Measurements from ENCODE around the gene CALD1. TPM values are rescaled to one million over a fixed set of nuclear protein-coding genes. Genes with fewer than 3 reads are reported as not detected.

CALD1 gene
- total RNA-seq, 2 experiments from 2014 or later = 0.33 TPM; not detected in 1

- H3K27ac ChIP-seq (ENCODE audit: low read depth in 1 of 2, low read length in 2 of 2) = peak overlapping the region in 1 of 2 donors; percentile 51
- no peaks in the 10 kb centered on the region for H3K27me3 ChIP-seq (ENCODE audit: control insufficient read depth in 1 of 2, insufficient read depth in 2 of 2, low read length in 2 of 2)
- intact Hi-C loops (cut with DNase I, micrococcal nuclease) = no loop called here
- H3K9me3 Mint-ChIP-seq = no peaks in the 10 kb centered on the region
- ChIA-PET POLR2A (interaction anchor here (1.0 to 1.8 kb wide), 4 partner anchors 9 to 349 kb away, joined by 3 to 13 read pairs (median 4); partner anchors contain the start of genes AGBL3, BPGM and TMEM140), CTCF (interaction anchor here (2.1 kb wide), 1 partner anchor 9 kb away, joined by 7 read pairs; the partner anchor contains the start of gene AGBL3)
- no peaks in the 10 kb centered on the region for H3K9me3 ChIP-seq (ENCODE audit: control insufficient read depth in 1 of 2, insufficient read depth in 1 of 2, low read length in 2 of 2)
- no peaks in the 10 kb centered on the region for H3K27me3 Mint-ChIP-seq
- DNase-seq = peak in 3 of 14 experiments; percentile 44 to 52 (median 50)
- peaks cover 36% of the 10 kb centered on the region for H3K36me3 Mint-ChIP-seq (ENCODE audit: low read depth)
- H3K27ac Mint-ChIP-seq = peak overlapping the region; percentile 66
- H3K36me3 ChIP-seq (ENCODE audit: insufficient read depth, low read length) = peaks cover 12% of the 10 kb centered on the region
- H3K4me3 ChIP-seq (ENCODE audit: low read length) = no peak overlapping the region
- no peak for TF ChIP-seq CTCF (IDR thresholded peaks at IDR 0.05)
- peaks cover 59% of the 10 kb centered on the region for H3K4me1 Mint-ChIP-seq (ENCODE audit: low read depth)
- peaks cover 9% of the 10 kb centered on the region for H3K4me1 ChIP-seq (ENCODE audit: insufficient read depth, low read length)
- H3K4me3 Mint-ChIP-seq = peak overlapping the region; percentile 52
- peak; percentile 47 for ATAC-seq (ENCODE audit: poor library complexity)
These were observed 216.0 kb downstream of the CALD1 start for GRCh38 chr7:134995239-134996096.

- no peaks in the 10 kb centered on the region for H3K27me3 ChIP-seq (ENCODE audit: control insufficient read depth in 1 of 2, insufficient read depth in 2 of 2, low read length in 2 of 2)
- ChIA-PET POLR2A (interaction anchor here (1.0 to 1.8 kb wide), 4 partner anchors 10 to 350 kb away, joined by 3 to 13 read pairs (median 4); partner anchors contain the start of genes AGBL3, BPGM and TMEM140), CTCF (interaction anchor here (2.1 kb wide), 1 partner anchor 10 kb away, joined by 7 read pairs; the partner anchor contains the start of gene AGBL3)
- H3K27ac Mint-ChIP-seq = peak overlapping the region; percentile 66
- no peaks in the 10 kb centered on the region for H3K9me3 Mint-ChIP-seq
- peaks cover 12% of the 10 kb centered on the region for H3K36me3 ChIP-seq (ENCODE audit: insufficient read depth, low read length)
- H3K4me1 Mint-ChIP-seq (ENCODE audit: low read depth) = peaks cover 52% of the 10 kb centered on the region
- no peak overlapping the region for H3K4me3 Mint-ChIP-seq
- H3K9me3 ChIP-seq (ENCODE audit: control insufficient read depth in 1 of 2, insufficient read depth in 1 of 2, low read length in 2 of 2) = no peaks in the 10 kb centered on the region
- intact Hi-C loops (cut with DNase I, micrococcal nuclease) = no loop called here
- DNase-seq (peak in 2 of 14 experiments; percentile 10 to 26), ATAC-seq (ENCODE audit: poor library complexity) (peak; percentile 46)
- peaks cover 9% of the 10 kb centered on the region for H3K4me1 ChIP-seq (ENCODE audit: insufficient read depth, low read length)
- H3K27me3 Mint-ChIP-seq = no peaks in the 10 kb centered on the region
- peaks cover 41% of the 10 kb centered on the region for H3K36me3 Mint-ChIP-seq (ENCODE audit: low read depth)
- no peak for TF ChIP-seq CTCF (IDR thresholded peaks at IDR 0.05)
- H3K4me3 ChIP-seq (ENCODE audit: low read length) = no peak overlapping the region
- H3K27ac ChIP-seq (ENCODE audit: low read depth in 1 of 2, low read length in 2 of 2) = peak overlapping the region in 1 of 2 donors; percentile 51
These were observed 216.7 kb downstream of the CALD1 start for GRCh38 chr7:134996097-134996550.

GRCh38 chr7:134997214-134997885 is 217.9 kb downstream of the CALD1 start:
- peaks cover 9% of the 10 kb centered on the region for H3K4me1 ChIP-seq (ENCODE audit: insufficient read depth, low read length)
- no peak for DNase-seq
- POLR2A ChIA-PET = no interaction called here
- Mint-ChIP-seq H3K4me1 (ENCODE audit: low read depth) (peaks cover 41% of the 10 kb centered on the region), H3K36me3 (ENCODE audit: low read depth) (peaks cover 44% of the 10 kb centered on the region), H3K4me3 (no peak overlapping the region), H3K27ac (no peak overlapping the region), H3K27me3 (no peaks in the 10 kb centered on the region), H3K9me3 (no peaks in the 10 kb centered on the region)
- CTCF ChIA-PET = no interaction called here
- H3K4me3 ChIP-seq (ENCODE audit: low read length) = no peak overlapping the region
- intact Hi-C loops (cut with DNase I, micrococcal nuclease) = no loop called here
- H3K36me3 ChIP-seq (ENCODE audit: insufficient read depth, low read length) = peaks cover 12% of the 10 kb centered on the region
- no peaks in the 10 kb centered on the region for H3K27me3 ChIP-seq (ENCODE audit: control insufficient read depth in 1 of 2, insufficient read depth in 2 of 2, low read length in 2 of 2)
- ATAC-seq (ENCODE audit: poor library complexity) = no peak
- TF ChIP-seq CTCF (IDR thresholded peaks at IDR 0.05) = no peak
- H3K9me3 ChIP-seq (ENCODE audit: control insufficient read depth in 1 of 2, insufficient read depth in 1 of 2, low read length in 2 of 2) = no peaks in the 10 kb centered on the region
- H3K27ac ChIP-seq (ENCODE audit: low read depth in 1 of 2, low read length in 2 of 2) = no peak overlapping the region
